SK-N-SH (cell line): ENCODE results near the gene CPZ.

Experiments used
- EZH2phosphoT487 ChIP-seq: fragments of 200-600 bp; sonication (generic); IDR thresholded peaks from 2 replicates; pipeline ENCODE4 v1.6.1; 2017; ENCODE audit warnings: low read depth, mixed run types, mild to moderate bottlenecking, antibody characterized with exemption, moderate library complexity, borderline replicate concordance
- GATA2 ChIP-seq: sonication (generic); formaldehyde crosslinking; IDR thresholded peaks from 2 replicates; pipeline ENCODE4 v1.5.0; 2020; ENCODE audit warnings: mild to moderate bottlenecking, missing genetic modification reagents
- TF ChIP-seq, protein P1 (sequence below): fragments of 200-600 bp; sonication (generic); IDR thresholded peaks from 2 replicates; pipeline ENCODE4 v1.6.1; 2017; ENCODE audit warnings: antibody characterized with exemption, mild to moderate bottlenecking, moderate library complexity

DNA sequence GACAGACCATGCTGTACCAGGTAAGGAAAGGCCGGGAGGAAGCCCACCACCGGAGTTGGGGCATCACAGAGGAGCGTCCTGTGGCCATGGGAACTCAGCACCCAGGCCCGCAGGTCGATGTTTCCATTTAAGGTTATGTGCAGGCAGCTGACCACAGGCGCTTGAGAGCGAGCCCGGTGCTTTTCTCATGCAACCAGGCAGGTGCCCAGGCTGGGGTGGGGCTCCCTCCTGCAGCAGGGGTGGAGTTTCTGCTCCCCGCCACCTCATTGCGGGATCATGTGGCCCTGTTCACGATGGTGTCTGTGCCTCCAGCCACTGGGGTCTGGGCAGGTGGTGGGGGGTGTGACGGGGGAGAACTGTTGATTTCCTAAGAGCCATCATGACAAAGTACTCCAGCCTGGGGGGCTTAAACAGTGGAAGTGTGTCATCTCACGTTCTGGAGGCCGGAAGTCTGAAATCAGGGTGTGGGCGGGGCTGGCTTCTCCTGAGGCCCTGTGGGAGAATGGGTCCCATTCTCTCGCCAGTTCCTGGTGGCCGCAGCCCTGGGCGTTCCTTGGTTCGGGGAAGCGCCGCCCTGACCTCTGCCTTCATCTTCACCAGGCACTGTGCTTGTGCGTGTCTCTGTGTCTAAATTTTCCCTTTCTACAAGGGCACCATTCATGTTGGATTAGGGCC is 60.9 kb downstream of the CPZ start:
- TF ChIP-seq, protein P1, sequence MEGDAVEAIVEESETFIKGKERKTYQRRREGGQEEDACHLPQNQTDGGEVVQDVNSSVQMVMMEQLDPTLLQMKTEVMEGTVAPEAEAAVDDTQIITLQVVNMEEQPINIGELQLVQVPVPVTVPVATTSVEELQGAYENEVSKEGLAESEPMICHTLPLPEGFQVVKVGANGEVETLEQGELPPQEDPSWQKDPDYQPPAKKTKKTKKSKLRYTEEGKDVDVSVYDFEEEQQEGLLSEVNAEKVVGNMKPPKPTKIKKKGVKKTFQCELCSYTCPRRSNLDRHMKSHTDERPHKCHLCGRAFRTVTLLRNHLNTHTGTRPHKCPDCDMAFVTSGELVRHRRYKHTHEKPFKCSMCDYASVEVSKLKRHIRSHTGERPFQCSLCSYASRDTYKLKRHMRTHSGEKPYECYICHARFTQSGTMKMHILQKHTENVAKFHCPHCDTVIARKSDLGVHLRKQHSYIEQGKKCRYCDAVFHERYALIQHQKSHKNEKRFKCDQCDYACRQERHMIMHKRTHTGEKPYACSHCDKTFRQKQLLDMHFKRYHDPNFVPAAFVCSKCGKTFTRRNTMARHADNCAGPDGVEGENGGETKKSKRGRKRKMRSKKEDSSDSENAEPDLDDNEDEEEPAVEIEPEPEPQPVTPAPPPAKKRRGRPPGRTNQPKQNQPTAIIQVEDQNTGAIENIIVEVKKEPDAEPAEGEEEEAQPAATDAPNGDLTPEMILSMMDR = no peak
- TF ChIP-seq EZH2phosphoT487 (no peak), GATA2 (CRISPR knock-in tag) (no peak)
